H9 (cell line): Measurements from ENCODE around the gene FMN1. TPM values are rescaled to one million over a fixed set of nuclear protein-coding genes. Genes with fewer than 3 reads are reported as not detected.

Experiments
- DNase-seq: peaks from one replicate; pipeline ENCODE4 v3.0.0-alpha.2; 2017
- H2AFZ ChIP-seq: one replicate; pipeline ENCODE4 v1.6.1; 2013; ENCODE audit warnings: mild to moderate bottlenecking, low read length, control low read depth, moderate library complexity
- H2AK5ac ChIP-seq: 2 replicates; pipeline ENCODE4 v1.6.1; 2013; ENCODE audit warnings: low read length, control low read depth, mixed read lengths; ENCODE audit not compliant: insufficient read length
- H2BK120ac ChIP-seq: one replicate; pipeline ENCODE4 v1.6.1; 2013; ENCODE audit warnings: low read depth, mild to moderate bottlenecking, low read length, control low read depth, inconsistent platforms; ENCODE audit not compliant: poor library complexity, severe bottlenecking
- H2BK12ac ChIP-seq: 2 replicates; pipeline ENCODE4 v1.6.1; 2013; ENCODE audit warnings: low read length, control low read depth, mixed read lengths, low read depth; ENCODE audit not compliant: insufficient read length
- H2BK15ac ChIP-seq: 2 replicates; pipeline ENCODE4 v1.6.1; 2013; ENCODE audit warnings: low read depth, low read length, control low read depth
- H2BK20ac ChIP-seq: one replicate; pipeline ENCODE4 v1.6.1; 2013; ENCODE audit warnings: low read depth, mild to moderate bottlenecking, low read length, control low read depth, inconsistent platforms; ENCODE audit not compliant: poor library complexity, severe bottlenecking
- H2BK5ac ChIP-seq: 2 replicates; pipeline ENCODE4 v1.6.1; 2013; ENCODE audit warnings: low read length, control low read depth, mixed read lengths; ENCODE audit not compliant: insufficient read length
- H3K14ac ChIP-seq: 2 replicates; pipeline ENCODE4 v1.6.1; 2013; ENCODE audit warnings: low read length, control low read depth; ENCODE audit not compliant: insufficient read depth
- H3K18ac ChIP-seq: 2 replicates; pipeline ENCODE4 v1.6.1; 2013; ENCODE audit warnings: low read depth, mild to moderate bottlenecking, mixed read lengths, low read length, control low read depth; ENCODE audit not compliant: insufficient read length
- H3K23ac ChIP-seq: 2 replicates; pipeline ENCODE4 v1.6.1; 2013; ENCODE audit warnings: low read length, control low read depth, mixed read lengths, low read depth; ENCODE audit not compliant: insufficient read length
- H3K23me2 ChIP-seq: 2 replicates; pipeline ENCODE4 v1.6.1; 2013; ENCODE audit warnings: low read depth, mild to moderate bottlenecking, mixed read lengths, low read length, control low read depth; ENCODE audit not compliant: insufficient read length, poor library complexity, severe bottlenecking
- H3K27ac ChIP-seq: 2 replicates; pipeline ENCODE4 v1.5.1; 2013; ENCODE audit warnings: low read length, control low read depth, mixed read lengths, low read depth; ENCODE audit not compliant: insufficient read length
- H3K27me3 ChIP-seq: 2 replicates; pipeline ENCODE4 v1.6.1; 2013; ENCODE audit warnings: low read length, control low read depth, inconsistent platforms; ENCODE audit not compliant: insufficient read depth
- H3K4ac ChIP-seq: 2 replicates; pipeline ENCODE4 v1.6.1; 2013; ENCODE audit warnings: low read depth, mild to moderate bottlenecking, control low read depth, inconsistent platforms, low read length, moderate library complexity
- H3K4me1 ChIP-seq: 2 replicates; pipeline ENCODE4 v1.6.1; 2013; ENCODE audit warnings: low read length, control low read depth, inconsistent platforms; ENCODE audit not compliant: insufficient read depth
- H3K4me2 ChIP-seq: 2 replicates; pipeline ENCODE4 v1.6.1; 2013; ENCODE audit warnings: low read length, control low read depth, mixed read lengths; ENCODE audit not compliant: insufficient read length, insufficient read depth
- H3K56ac ChIP-seq: 2 replicates; pipeline ENCODE4 v1.6.1; 2013; ENCODE audit warnings: low read depth, mild to moderate bottlenecking, mixed read lengths, low read length, control low read depth; ENCODE audit not compliant: insufficient read length
- H3K79me1 ChIP-seq: 2 replicates; pipeline ENCODE4 v1.6.1; 2013; ENCODE audit warnings: low read depth, mild to moderate bottlenecking, moderate library complexity, low read length, control low read depth, inconsistent platforms; ENCODE audit not compliant: insufficient read depth, poor library complexity, severe bottlenecking
- H3K79me2 ChIP-seq: 2 replicates; pipeline ENCODE4 v1.6.1; 2013; ENCODE audit warnings: low read length, control low read depth, inconsistent platforms; ENCODE audit not compliant: insufficient read depth
- H3K9ac ChIP-seq: 2 replicates; pipeline ENCODE4 v1.6.1; 2013; ENCODE audit warnings: low read length, control low read depth, mixed read lengths; ENCODE audit not compliant: insufficient read length; ENCODE audit errors: extremely low read depth
- H3K9me3 ChIP-seq: one replicate; pipeline ENCODE4 v1.6.1; 2013; ENCODE audit warnings: low read depth, low read length, inconsistent platforms; ENCODE audit not compliant: control insufficient read depth
- H3T11ph ChIP-seq: one replicate; pipeline ENCODE4 v1.6.1; 2013; ENCODE audit warnings: mild to moderate bottlenecking, low read length, control low read depth, inconsistent platforms
- H4K20me1 ChIP-seq: one replicate; pipeline ENCODE4 v1.6.1; 2013; ENCODE audit not compliant: control insufficient read depth, insufficient read length, insufficient read depth
- H4K5ac ChIP-seq: 2 replicates; pipeline ENCODE4 v1.6.1; 2013; ENCODE audit warnings: low read depth, mild to moderate bottlenecking, mixed read lengths, low read length, control low read depth; ENCODE audit not compliant: insufficient read length
- H4K8ac ChIP-seq: replicated peaks from 2 replicates; pipeline ENCODE4 v1.6.1; 2013; ENCODE audit warnings: low read length, control low read depth, mixed read lengths, low read depth; ENCODE audit not compliant: insufficient read length
- H4K91ac ChIP-seq: 2 replicates; pipeline ENCODE4 v1.6.1; 2013; ENCODE audit warnings: low read depth, mild to moderate bottlenecking, moderate library complexity, mixed read lengths, low read length, control low read depth; ENCODE audit not compliant: insufficient read length
- H3K27ac Mint-ChIP-seq, 3 experiments: 2 replicates in 2 of 3; 3 replicates in 1 of 3; pipeline ENCODE4 v1.8.0; 2020 to 2021; ENCODE audit warnings: mixed read lengths in 3 of 3, mild to moderate bottlenecking in 1 of 3, moderate library complexity in 1 of 3
- H3K27me3 Mint-ChIP-seq: 2 replicates; pipeline ENCODE4 v1.8.0; 2021; ENCODE audit warnings: low read depth, mild to moderate bottlenecking, moderate library complexity, mixed read lengths
- H3K36me3 Mint-ChIP-seq, 3 experiments: 2 replicates in 2 of 3; 3 replicates in 1 of 3; pipeline ENCODE4 v1.8.0; 2020 to 2021; ENCODE audit warnings: low read depth in 3 of 3, mixed read lengths in 3 of 3; ENCODE audit not compliant: insufficient read depth in 1 of 3
- H3K4me1 Mint-ChIP-seq, 2 experiments: 2 replicates each; pipeline ENCODE4 v1.8.0; 2020; ENCODE audit warnings: mixed read lengths in 2 of 2
- H3K4me3 Mint-ChIP-seq, 2 experiments: 2 replicates in 1 of 2; 3 replicates in 1 of 2; pipeline ENCODE4 v1.8.0; 2020 to 2021; ENCODE audit warnings: mild to moderate bottlenecking in 2 of 2, mixed read lengths in 2 of 2, moderate library complexity in 1 of 2
- H3K9me3 Mint-ChIP-seq, 2 experiments: 2 replicates in 1 of 2; 3 replicates in 1 of 2; pipeline ENCODE4 v1.8.0; 2020; ENCODE audit warnings: mild to moderate bottlenecking in 2 of 2, mixed read lengths in 2 of 2, moderate library complexity in 1 of 2
- CTCF ChIP-seq: fragments of 200-600 bp; sonication (generic); conservative IDR thresholded peaks from 3 replicates; pipeline ENCODE4 v1.8.0; 2021; ENCODE audit warnings: antibody characterized with exemption, mild to moderate bottlenecking
- WGBS: extraction: QIAGEN DNeasy Blood & Tissue Kit; methylation state at CpG from one replicate; pipeline ENCODE4 v1.1.7; 2013; ENCODE audit warnings: missing lambda C conversion rate, low lambda C conversion rate, mixed read lengths; ENCODE audit not compliant: insufficient read length; ENCODE audit errors: extremely low coverage; 5-methylcytosine and 5-hydroxymethylcytosine counted together
- total RNA-seq: library from RNA; stranded (reverse); gene quantifications from 2 replicates; pipeline ENCODE4 v1.2.1, GENCODE V29; 2021

Gene FMN1
- total RNA-seq, 1 experiment from 2014 or later = 1.9 TPM

- no peaks in the 10 kb centered on the region for H3K36me3 Mint-ChIP-seq
- no peaks in the 10 kb centered on the region for H3K9me3 Mint-ChIP-seq
- no peak overlapping the region for H3K4me3 Mint-ChIP-seq
- Histone ChIP-seq H3K27ac (no peak overlapping the region), H3K56ac (no peak overlapping the region), H3K4me1 (no peaks in the 10 kb centered on the region), H3K18ac (no peak overlapping the region), H2AFZ (no peak overlapping the region), H2BK120ac (no peak overlapping the region), H3K27me3 (no peaks in the 10 kb centered on the region), H3K23me2 (no peaks in the 10 kb centered on the region), H3K79me2 (no peaks in the 10 kb centered on the region), H3K9ac (no peak overlapping the region), H2BK5ac (no peak overlapping the region), H2BK12ac (no peak overlapping the region), H3K4ac (no peak overlapping the region), H4K20me1 (no peaks in the 10 kb centered on the region), H3K79me1 (no peaks in the 10 kb centered on the region), H4K5ac (no peak overlapping the region), H2BK15ac (no peak overlapping the region), H4K8ac (no peak overlapping the region), H3K9me3 (no peaks in the 10 kb centered on the region), H3T11ph (no peak overlapping the region), H3K14ac (no peak overlapping the region), H3K23ac (no peak overlapping the region), H2AK5ac (no peak overlapping the region), H3K4me2 (no peak overlapping the region), H2BK20ac (no peak overlapping the region), H4K91ac (no peak overlapping the region)
- no peak for TF ChIP-seq CTCF
- H3K27ac Mint-ChIP-seq = no peak overlapping the region
- H3K27me3 Mint-ChIP-seq = no peaks in the 10 kb centered on the region
- H3K4me1 Mint-ChIP-seq = no peaks in the 10 kb centered on the region
- WGBS = no CpG with 5 or more reads among the region's 4 CpGs
- no peak for DNase-seq
These were observed 162.5 kb downstream of the FMN1 start for GRCh38 chr15:33032053-33032452.
